GM12878 (cell line): ENCODE data around the gene ABCB9. TPM values are rescaled to one million over a fixed set of nuclear protein-coding genes. Genes with fewer than 3 reads are reported as not detected.

ENCODE experiments used
- ATAC-seq: fragments of 200-7000 bp; cut with Tn5 transposase; 3 replicates; pipeline ENCODE4 v1.9.1; 2020; ENCODE audit warnings: mild to moderate bottlenecking, moderate library complexity
- BruUV-seq: library from RNA; stranded (reverse); fragments of 400-500 nt; replicated peaks from 2 replicates; lab custom pipeline; 2021; lab: Mats Ljungman, UMichigan
- CTCF ChIA-PET: fragments of 300-600 bp; sonication (Branson Sonifier 250); formaldehyde crosslinking; extraction: SDS; loops from one replicate; lab custom pipeline; 2021; ENCODE audit warnings: inconsistent platforms; lab: Yijun Ruan, JAX
- POLR2A ChIA-PET: fragments of 350-600 bp; formaldehyde crosslinking; extraction: SDS; loops from one replicate; lab custom pipeline; 2021; ENCODE audit warnings: inconsistent platforms; lab: Charles Lee
- RAD21 ChIA-PET: fragments of 300-600 bp; sonication (Branson Sonifier 250); formaldehyde crosslinking; loops from one replicate; lab custom pipeline; 2023; ENCODE audit warnings: antibody characterized with exemption; ENCODE audit not compliant: unreplicated experiment; lab: Charles Lee
- SMC1A ChIA-PET: fragments of 300-600 bp; sonication (Branson Sonifier 250); formaldehyde crosslinking; loops from one replicate; lab custom pipeline; 2023; ENCODE audit not compliant: unreplicated experiment, uncharacterized antibody; lab: Charles Lee
- DNase-seq: peaks from one replicate; pipeline ENCODE4 v3.0.0-alpha.2; 2011; ENCODE audit warnings: low read depth, low spot score
- FAIRE-seq: peaks from 3 replicates; lab custom pipeline; 2011; peaks lifted over from hg19 to GRCh38; lab: Jason Lieb, UNC
- H2AFZ ChIP-seq: 2 replicates; pipeline ENCODE4 v1.6.0; 2011; ENCODE audit warnings: low read depth, low read length, control low read depth; ENCODE audit not compliant: control insufficient read depth
- H3K27ac ChIP-seq: 2 replicates; pipeline ENCODE4 v1.5.1; 2011; ENCODE audit warnings: control low read depth; ENCODE audit not compliant: control insufficient read depth, insufficient read depth
- H3K27me3 ChIP-seq, 2 experiments: replicated peaks in 1 of 2; 2 replicates each; pipeline versions ENCODE4 v1.6.0 to v1.6.1; 2011; ENCODE audit warnings: low read length in 1 of 2; ENCODE audit not compliant: control insufficient read depth in 2 of 2, insufficient read depth in 2 of 2
- H3K36me3 ChIP-seq, 2 experiments: 2 replicates each; pipeline ENCODE4 v1.5.1; 2011; ENCODE audit warnings: low read length in 1 of 2; ENCODE audit not compliant: control insufficient read depth in 2 of 2, insufficient read depth in 2 of 2
- H3K4me1 ChIP-seq: 2 replicates; pipeline ENCODE4 v1.6.1; 2011; ENCODE audit warnings: mild to moderate bottlenecking, low read length, moderate library complexity, mixed read lengths; ENCODE audit not compliant: control insufficient read depth, insufficient read depth
- H3K4me2 ChIP-seq: 2 replicates; pipeline ENCODE4 v1.6.0; 2011; ENCODE audit warnings: control low read depth; ENCODE audit not compliant: control insufficient read depth, insufficient read depth
- H3K4me3 ChIP-seq: fragments of 200-600 bp; sonication (generic); 2 replicates; pipeline ENCODE4 v1.5.1; 2016
- H3K79me2 ChIP-seq: 2 replicates; pipeline ENCODE4 v1.6.0; 2011; ENCODE audit warnings: low read length; ENCODE audit not compliant: control insufficient read depth, insufficient read depth
- H3K9ac ChIP-seq: 2 replicates; pipeline ENCODE4 v1.8.0; 2011; ENCODE audit warnings: low read length, control low read depth, mixed read lengths; ENCODE audit not compliant: control insufficient read depth, insufficient read depth
- H3K9me3 ChIP-seq: replicated peaks from 3 replicates; pipeline ENCODE4 v1.5.1; 2011; ENCODE audit warnings: mild to moderate bottlenecking, low read length; ENCODE audit not compliant: control insufficient read depth, insufficient read depth
- H4K20me1 ChIP-seq: 2 replicates; pipeline ENCODE4 v1.6.0; 2011; ENCODE audit not compliant: control insufficient read depth, insufficient read depth
- ASH2L ChIP-seq: fragments of 300-600, 200-600 bp; sonication (generic); IDR thresholded peaks from 2 replicates; pipeline ENCODE4 v1.6.1; 2017; ENCODE audit warnings: low read depth, mild to moderate bottlenecking, borderline replicate concordance
- ATF3 ChIP-seq: IDR thresholded peaks from 2 replicates; pipeline ENCODE4 v1.6.1; 2011; ENCODE audit warnings: low read depth, mild to moderate bottlenecking, low read length, moderate library complexity, borderline replicate concordance; ENCODE audit errors: extremely low read depth
- FOXM1 ChIP-seq: IDR thresholded peaks from 2 replicates; pipeline ENCODE4 v1.6.1; 2012; ENCODE audit warnings: low read depth, mild to moderate bottlenecking, inconsistent platforms, low read length, moderate library complexity
- MYB ChIP-seq: fragments of 150-350 bp; IDR thresholded peaks from 2 replicates; pipeline ENCODE4 v1.6.1; 2014; ENCODE audit warnings: mild to moderate bottlenecking, low read depth, low read length, borderline replicate concordance
- NFIC ChIP-seq: IDR thresholded peaks from 2 replicates; pipeline ENCODE4 v1.6.1; 2012; ENCODE audit warnings: low read depth, mild to moderate bottlenecking, inconsistent platforms, low read length, moderate library complexity
- RAD21 ChIP-seq: IDR thresholded peaks from 2 replicates; pipeline ENCODE4 v1.6.1; 2011; ENCODE audit warnings: mild to moderate bottlenecking, low read depth, low read length, moderate library complexity; ENCODE audit not compliant: insufficient read depth
- RCOR1 ChIP-seq: conservative IDR thresholded peaks from 2 replicates; pipeline ENCODE4 v1.6.1; 2012; ENCODE audit warnings: low read depth, low read length, improper control_type of control experiment
- WGBS: methylation state at CpG from one replicate; pipeline ENCODE4 v1.1.6; 2016; ENCODE audit warnings: low lambda C conversion rate; ENCODE audit not compliant: insufficient replicate concordance, insufficient coverage; ENCODE audit errors: missing lambda C conversion rate; 5-methylcytosine and 5-hydroxymethylcytosine counted together
- in situ Hi-C: fragments of 300-500 bp; cut with MboI; formaldehyde crosslinking; loops from 9 replicates; pipeline ENCODE4 v1.14.3; 2018; ENCODE audit warnings: mixed read lengths
- intact Hi-C: fragments of 100-400 bp; cut with micrococcal nuclease; formaldehyde crosslinking; loops from one replicate; pipeline ENCODE4 v1.14.2; 2022; ENCODE audit not compliant: unreplicated experiment
- polyA plus RNA-seq, 11 experiments: library from polyadenylated mRNA; depleted of rRNA in 4 of 11; unstranded in 6 of 11; stranded (reverse) in 5 of 11; fragments of >200 nt; fragmentation: Nextera tagmentation in 4 of 11; fragmentation: Illumina TruSeq in 1 of 11; extraction: Ambion mirVana in 4 of 11; extraction: Trizol in 1 of 11; gene quantifications; 1 replicate in 1 of 11; 2 replicates in 10 of 11; pipeline versions ENCODE4 v1.2.1 to v1.2.3, GENCODE V29; 2011 to 2016; ENCODE audit warnings: inconsistent platforms in 2 of 11, missing spikeins in 2 of 11, low read depth in 1 of 11
- total RNA-seq, 4 experiments: library from RNA; depleted of rRNA in 3 of 4; stranded (reverse); fragments of >200 nt in 3 of 4; fragmentation: Illumina TruSeq in 1 of 4; extraction: Trizol in 1 of 4; gene quantifications; 2 replicates each; pipeline versions ENCODE4 v1.2.1 to v1.2.3, GENCODE V29; 2013 to 2021
- TF ChIP-seq, protein P1 (sequence below): fragments of 450-650 bp; IDR thresholded peaks from 2 replicates; pipeline ENCODE4 v1.6.1; 2017; ENCODE audit warnings: mild to moderate bottlenecking
- TF ChIP-seq, protein P2 (sequence below): fragments of 450-650 bp; IDR thresholded peaks from 2 replicates; pipeline ENCODE4 v1.6.1; 2018; ENCODE audit warnings: borderline replicate concordance, mild to moderate bottlenecking; ENCODE audit not compliant: partially characterized antibody

The ABCB9 gene
- total and polyA plus RNA-seq, 10 of the 15 experiments (the other 5 are each of a cell fraction or from before 2014, with no cell fraction given): 0.37 to 4.9 (median 3.1) TPM

GRCh38 chr12:122948605-122949004 is 17.7 kb downstream of the ABCB9 start:
- 65% methylated on average over 14 of the region's 14 CpGs for WGBS
- RAD21 ChIA-PET: interaction anchor here (1.5 to 2.1 kb wide), 3 partner anchors 60 to 89 kb away, joined by 3 to 7 read pairs (median 4); no protein-coding TSS in a partner anchor
- FAIRE-seq (no peak), DNase-seq (no peak), ATAC-seq (no peak)
- H3K27me3 ChIP-seq: no peaks in the 10 kb centered on the region
- CTCF ChIA-PET: interaction anchor here (1.1 to 9.1 kb wide), 3 partner anchors 68 to 155 kb away, joined by 3 to 127 read pairs (median 4); no protein-coding TSS in a partner anchor
- SMC1A ChIA-PET: interaction anchor here (0.9 to 8.9 kb wide), 4 partner anchors 50 to 87 kb away, joined by 3 to 100 read pairs (median 4); partner anchors contain the start of gene VPS37B
- no TSS peak for BruUV-seq
- no peak overlapping the region for H3K4me2 ChIP-seq
- POLR2A ChIA-PET: interaction anchor here (0.5 kb wide), 1 partner anchor 148 kb away, joined by 5 read pairs; no protein-coding TSS in a partner anchor
- H3K79me2 ChIP-seq: no peaks in the 10 kb centered on the region
- no peaks in the 10 kb centered on the region; the same call in 2 of the 3 replicates for H3K9me3 ChIP-seq
- intact Hi-C loops: no loop called here
- in situ Hi-C loops: no loop called here
- peaks cover 33% of the 10 kb centered on the region for H3K4me1 ChIP-seq
- no peak overlapping the region for H2AFZ ChIP-seq
- TF ChIP-seq RCOR1 (no peak), MYB (no peak), FOXM1 (no peak), NFIC (no peak), ATF3 (no peak), RAD21 (no peak), ASH2L (no peak)
- TF ChIP-seq, protein P1, sequence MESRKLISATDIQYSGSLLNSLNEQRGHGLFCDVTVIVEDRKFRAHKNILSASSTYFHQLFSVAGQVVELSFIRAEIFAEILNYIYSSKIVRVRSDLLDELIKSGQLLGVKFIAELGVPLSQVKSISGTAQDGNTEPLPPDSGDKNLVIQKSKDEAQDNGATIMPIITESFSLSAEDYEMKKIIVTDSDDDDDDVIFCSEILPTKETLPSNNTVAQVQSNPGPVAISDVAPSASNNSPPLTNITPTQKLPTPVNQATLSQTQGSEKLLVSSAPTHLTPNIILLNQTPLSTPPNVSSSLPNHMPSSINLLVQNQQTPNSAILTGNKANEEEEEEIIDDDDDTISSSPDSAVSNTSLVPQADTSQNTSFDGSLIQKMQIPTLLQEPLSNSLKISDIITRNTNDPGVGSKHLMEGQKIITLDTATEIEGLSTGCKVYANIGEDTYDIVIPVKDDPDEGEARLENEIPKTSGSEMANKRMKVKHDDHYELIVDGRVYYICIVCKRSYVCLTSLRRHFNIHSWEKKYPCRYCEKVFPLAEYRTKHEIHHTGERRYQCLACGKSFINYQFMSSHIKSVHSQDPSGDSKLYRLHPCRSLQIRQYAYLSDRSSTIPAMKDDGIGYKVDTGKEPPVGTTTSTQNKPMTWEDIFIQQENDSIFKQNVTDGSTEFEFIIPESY: no peak
- TF ChIP-seq, protein P2, sequence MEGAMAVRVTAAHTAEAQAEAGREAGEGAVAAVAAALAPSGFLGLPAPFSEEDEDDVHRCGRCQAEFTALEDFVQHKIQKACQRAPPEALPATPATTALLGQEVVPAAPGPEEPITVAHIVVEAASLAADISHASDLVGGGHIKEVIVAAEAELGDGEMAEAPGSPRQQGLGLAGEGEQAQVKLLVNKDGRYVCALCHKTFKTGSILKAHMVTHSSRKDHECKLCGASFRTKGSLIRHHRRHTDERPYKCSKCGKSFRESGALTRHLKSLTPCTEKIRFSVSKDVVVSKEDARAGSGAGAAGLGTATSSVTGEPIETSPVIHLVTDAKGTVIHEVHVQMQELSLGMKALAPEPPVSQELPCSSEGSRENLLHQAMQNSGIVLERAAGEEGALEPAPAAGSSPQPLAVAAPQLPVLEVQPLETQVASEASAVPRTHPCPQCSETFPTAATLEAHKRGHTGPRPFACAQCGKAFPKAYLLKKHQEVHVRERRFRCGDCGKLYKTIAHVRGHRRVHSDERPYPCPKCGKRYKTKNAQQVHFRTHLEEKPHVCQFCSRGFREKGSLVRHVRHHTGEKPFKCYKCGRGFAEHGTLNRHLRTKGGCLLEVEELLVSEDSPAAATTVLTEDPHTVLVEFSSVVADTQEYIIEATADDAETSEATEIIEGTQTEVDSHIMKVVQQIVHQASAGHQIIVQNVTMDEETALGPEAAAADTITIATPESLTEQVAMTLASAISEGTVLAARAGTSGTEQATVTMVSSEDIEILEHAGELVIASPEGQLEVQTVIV: no peak
- H3K36me3 ChIP-seq: no peaks in the 10 kb centered on the region
- no peak overlapping the region for H3K9ac ChIP-seq
- no peak overlapping the region for H3K27ac ChIP-seq
- no peak overlapping the region for H3K4me3 ChIP-seq
- no peaks in the 10 kb centered on the region for H4K20me1 ChIP-seq
